ENCODE measurements around the gene DNASE2.
A peak's percentile ranks its signal among the peaks of the same experiment; 100 is the strongest.
"Not testable (repeated sequence)": the region's sequence is repeated elsewhere in the genome, so short reads cannot be mapped to it uniquely, and the experiment has no call there.

DNASE2 gene

GRCh38 chr19:12865746-12866415 lies 15.4 kb downstream of the DNASE2 start:
- DNase-seq (ENCODE audit: low read depth in 1 of 2, low spot score in 1 of 2): no peak

DNA sequence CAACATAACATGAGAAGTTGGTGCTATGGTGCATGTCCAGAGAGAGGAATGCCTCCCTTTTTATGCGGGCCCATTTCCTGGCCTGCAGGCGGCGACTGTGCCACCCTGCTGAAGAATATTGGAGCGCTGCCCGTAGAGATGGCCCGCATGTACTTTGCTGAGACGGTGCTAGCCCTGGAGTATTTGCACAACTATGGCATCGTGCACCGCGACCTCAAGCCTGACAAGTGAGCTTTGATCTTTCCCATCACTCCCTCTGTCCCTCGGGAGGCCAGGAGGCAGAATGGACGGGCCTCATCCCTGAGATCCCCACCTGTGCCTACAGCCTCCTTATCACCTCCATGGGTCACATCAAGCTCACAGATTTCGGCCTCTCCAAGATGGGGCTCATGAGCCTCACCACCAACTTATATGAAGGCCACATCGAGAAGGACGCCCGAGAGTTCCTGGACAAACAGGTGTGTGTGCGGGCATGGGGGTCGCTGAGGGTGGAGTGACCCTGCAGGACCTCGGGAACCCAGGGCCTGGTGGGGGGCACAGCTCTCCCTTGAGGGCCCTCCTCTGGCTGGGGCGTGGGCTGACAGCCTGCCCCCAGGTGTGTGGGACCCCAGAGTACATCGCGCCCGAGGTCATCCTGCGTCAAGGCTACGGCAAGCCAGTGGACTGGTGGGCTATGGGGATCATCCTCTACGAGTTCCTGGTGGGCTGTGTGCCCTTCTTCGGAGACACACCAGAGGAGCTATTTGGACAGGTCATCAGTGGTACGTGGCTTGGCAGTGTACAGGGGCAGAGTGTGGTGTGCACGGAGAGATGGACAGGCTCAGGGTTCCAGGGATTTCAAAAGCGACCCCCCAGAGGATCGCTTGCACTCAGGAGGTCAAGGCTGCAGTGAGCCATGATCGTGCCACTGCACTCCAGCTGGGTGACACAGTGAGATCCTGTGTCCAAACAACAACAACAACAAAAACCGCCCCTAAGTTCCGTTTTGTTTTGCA lies 16.2 kb downstream of the DNASE2 start:
- no peak for DNase-seq (ENCODE audit: low read depth in 1 of 2, low spot score in 1 of 2)

DNA sequence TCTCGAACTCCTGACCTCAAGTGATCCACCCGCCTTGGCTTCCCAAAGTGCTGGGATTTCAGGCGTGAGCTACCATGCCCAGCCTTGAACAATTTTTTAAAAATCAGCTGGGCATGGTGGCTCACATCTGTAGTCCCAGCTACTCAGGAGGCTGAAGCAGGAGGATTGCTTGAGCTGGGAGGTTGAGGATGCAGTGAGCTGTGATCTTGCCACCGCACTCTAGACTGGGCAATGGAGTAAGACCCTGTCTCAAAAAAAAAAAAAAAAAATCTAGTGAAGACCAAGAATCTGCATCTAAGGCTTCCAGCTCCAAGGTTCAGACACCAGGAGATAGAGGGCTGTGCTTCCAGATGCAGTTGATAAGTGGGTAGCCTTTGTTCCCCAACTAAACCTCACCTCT lies 17.1 kb downstream of the DNASE2 start:
- no peak for DNase-seq (ENCODE audit: low read depth in 1 of 2, low spot score in 1 of 2)

DNA sequence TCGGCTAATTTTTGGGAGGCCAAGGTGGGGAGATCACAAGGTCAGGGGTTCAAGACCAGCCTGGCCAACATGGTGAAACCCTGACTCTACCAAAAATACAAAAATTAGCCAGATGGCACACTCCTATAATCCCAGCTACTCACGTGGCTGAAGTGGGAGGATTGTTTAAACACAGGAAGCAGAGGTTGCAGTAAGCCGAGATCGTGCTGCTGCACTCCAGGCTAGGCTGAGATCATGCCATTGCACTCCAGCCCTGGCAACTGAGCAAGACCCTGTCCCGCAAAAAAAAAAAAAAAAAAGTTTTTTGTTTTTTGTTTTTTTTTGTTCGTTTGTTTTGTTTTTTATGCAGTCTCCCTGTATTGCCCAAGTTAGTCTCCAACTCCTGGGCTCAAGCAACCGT lies 21.7 kb downstream of the DNASE2 start:
- no peak for DNase-seq (ENCODE audit: low read depth in 1 of 2, low spot score in 1 of 2)

- DNase-seq (ENCODE audit: low read depth in 1 of 2, low spot score in 1 of 2): no peak
Observed at GRCh38 chr19:12858041-12858928, 23.0 kb downstream of the DNASE2 start.

DNA sequence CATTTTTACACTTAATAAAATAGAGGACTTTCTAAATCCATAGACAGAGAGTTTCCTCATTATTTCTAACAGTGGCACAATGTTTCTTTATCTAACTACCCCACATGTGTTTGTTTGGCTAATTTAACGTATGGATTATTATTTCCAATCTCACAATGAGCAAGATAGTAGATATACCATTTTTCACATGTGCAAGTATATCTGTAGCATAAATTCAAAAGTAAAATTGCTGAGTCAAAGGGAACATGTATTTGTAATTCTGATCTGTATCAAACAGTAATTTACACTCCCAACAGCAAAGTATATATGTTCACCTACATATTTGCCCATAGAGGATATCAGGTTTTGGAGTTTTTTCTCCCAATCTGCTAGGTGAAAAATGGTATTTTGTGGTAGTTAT lies 24.6 kb downstream of the DNASE2 start:
- DNase-seq (ENCODE audit: low read depth in 1 of 2, low spot score in 1 of 2): no peak

DNA sequence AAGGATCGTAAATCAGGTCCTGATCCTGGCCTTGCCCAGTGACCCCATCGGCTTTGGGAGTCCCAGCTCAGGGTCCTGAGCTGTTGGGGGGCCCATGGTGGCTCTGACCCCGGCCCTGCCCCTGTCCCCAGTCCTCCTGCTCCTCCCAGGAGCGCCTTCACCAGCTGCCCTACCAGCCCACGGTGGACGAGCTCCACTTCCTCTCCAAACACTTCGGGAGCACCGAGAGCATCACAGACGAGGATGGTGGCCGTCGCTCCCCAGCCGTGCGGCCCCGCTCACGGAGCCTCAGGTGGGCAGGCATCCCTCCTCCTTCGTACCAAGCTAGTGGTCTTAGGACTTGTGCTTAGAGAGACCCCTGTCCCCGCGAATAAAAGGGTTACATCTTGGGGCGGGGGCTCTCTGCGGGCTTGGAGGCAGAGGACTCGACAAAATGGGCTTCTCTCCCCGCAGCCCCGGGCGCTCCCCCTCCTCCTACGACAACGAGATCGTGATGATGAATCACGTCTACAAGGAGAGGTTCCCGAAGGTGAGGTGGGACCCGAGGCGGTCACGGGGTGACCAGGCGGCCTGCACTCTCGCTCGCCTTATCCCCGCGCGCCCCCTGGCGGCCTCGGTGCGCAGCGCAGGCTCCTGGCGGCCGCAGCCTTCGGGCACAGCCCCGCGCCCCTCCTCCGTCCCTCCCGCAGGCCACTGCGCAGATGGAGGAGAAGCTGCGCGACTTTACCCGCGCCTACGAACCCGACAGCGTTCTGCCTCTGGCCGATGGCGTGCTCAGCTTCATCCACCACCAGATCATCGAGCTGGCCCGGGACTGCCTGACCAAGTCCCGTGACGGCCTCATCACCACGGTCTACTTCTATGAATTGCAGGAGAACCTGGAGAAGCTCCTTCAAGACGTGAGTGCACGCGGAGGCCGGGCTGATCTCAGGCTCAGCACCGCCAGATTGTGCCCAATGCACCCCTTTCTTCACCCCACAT lies 33.8 kb downstream of the DNASE2 start:
- DNase-seq (ENCODE audit: low read depth in 1 of 2, low spot score in 1 of 2): peak; percentile 63 to 84

DNA sequence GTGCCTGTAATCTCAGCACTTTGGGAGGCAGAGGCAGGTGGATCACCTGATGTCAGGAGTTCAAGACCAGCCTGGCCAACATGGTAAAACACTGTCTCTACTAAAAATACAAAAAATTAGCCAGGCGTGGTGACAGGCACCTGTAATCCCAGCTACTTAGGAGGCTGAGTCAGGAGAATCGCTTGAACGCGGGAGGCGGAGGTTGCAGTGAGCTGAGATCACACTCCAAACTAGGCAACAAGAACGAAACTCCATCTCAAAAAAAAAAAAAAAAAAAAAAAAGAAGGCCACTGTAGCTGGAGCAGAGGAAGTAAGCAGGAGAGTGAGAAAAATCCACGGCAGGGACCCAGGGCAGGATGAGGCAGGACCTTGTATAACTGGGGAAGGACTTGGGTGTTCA lies 34.6 kb downstream of the DNASE2 start:
- not testable (repeated sequence) for DNase-seq (ENCODE audit: low read depth in 1 of 2, low spot score in 1 of 2)

DNA sequence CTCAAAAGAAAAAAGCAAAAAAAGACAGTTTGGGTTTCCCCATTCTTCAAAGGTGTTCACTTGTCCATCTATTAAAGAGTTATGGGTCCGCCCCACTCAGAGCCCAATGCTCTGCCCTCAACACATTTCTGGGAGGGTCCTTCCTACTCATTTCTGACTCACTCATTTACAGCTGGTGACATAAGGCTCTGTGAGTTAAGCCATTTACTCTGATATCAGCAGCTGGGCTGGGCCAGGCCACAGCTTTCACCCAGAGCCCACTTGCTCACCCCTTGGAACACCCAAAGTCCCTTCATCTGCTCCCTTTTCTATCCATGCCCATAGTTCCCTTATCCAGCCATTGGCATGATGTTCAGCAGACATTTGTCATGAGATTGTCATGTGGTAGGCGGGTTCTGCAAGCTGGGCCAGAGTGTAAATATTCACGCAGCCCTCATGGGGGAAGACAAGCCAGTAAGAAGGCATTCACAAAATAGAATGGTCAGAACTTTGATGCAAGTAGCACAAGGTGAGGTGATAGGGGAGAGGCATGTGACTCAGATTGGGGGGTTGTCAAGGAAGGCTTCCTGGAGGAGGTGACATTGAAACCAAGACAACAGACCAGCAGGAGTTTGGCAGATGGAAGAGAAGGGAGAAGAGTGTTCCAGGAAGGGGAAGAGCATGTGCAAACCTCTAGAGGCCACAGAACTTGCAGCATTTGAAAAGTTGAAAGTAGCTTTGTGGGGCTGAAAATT lies 37.1 kb downstream of the DNASE2 start:
- DNase-seq (ENCODE audit: low read depth in 1 of 2, low spot score in 1 of 2): no peak

GRCh38 chr19:12843328-12843727 lies 37.9 kb downstream of the DNASE2 start:
- no peak for DNase-seq (ENCODE audit: low read depth in 1 of 2, low spot score in 1 of 2)

GRCh38 chr19:12842511-12842910 lies 38.7 kb downstream of the DNASE2 start:
- DNase-seq (ENCODE audit: low read depth in 1 of 2, low spot score in 1 of 2): no peak

DNA sequence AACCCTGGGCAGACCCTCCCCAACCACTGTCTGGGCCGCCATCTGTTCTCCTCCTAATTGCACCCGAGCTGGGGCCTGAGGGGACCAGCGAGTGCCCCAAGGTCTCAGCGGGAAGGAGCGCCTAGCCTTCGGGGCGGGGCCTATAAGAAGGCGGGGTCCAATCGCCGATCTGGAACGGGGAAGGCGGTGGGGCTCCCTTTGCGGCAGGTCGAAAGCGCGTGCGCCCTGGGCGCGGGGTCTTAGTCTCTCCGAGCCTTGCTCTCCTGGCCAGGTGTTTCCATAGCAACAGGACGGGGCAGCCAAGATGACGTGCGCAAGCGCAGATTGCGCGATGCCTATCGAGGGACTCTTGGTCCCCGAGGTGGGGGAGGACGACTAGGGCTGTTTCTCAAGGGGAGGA lies 40.2 kb downstream of the DNASE2 start:
- no peak for DNase-seq (ENCODE audit: low read depth in 1 of 2, low spot score in 1 of 2)

GRCh38 chr19:12840091-12841079 lies 40.9 kb downstream of the DNASE2 start:
- DNase-seq (ENCODE audit: low read depth in 1 of 2, low spot score in 1 of 2): peak in 1 of 2 donors; percentile 23

DNA sequence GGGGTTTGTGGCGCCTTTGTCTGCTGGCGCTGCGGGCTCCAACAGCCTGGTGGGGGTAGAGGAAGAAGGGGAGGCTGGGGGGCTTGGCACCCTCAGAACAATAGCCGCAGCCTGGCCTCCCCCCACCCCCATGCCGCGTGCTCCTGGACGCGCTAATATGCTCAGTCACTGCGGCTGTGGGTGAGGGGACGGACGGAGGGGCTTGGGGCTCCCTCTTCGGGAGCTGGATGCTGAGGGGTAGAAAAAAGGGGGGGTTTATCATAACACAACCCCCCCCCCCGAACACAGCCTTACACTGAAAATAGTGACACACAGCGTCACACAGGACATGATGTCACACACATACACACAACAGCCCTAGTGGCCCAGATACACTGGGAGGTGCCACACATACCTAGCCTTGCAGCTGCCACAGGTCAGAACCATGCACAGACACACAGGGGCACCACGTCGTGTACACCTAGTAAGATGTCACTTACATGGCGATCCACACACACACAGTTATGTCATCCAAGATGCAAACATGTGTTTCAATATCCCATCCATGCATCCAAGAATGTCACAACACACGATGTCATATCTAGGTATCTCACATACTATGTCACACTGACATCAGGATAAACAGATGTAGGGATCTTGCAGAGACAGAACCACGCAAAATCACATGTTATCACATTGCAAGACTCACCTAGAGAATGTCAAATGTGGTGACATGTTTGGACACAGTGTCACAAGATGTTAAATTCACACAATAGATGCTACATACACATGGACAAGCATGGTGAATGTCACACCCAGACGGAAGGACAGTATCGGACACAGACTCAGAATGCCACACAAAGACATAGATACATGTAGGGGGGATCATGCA lies 42.1 kb downstream of the DNASE2 start:
- DNase-seq (ENCODE audit: low read depth in 1 of 2, low spot score in 1 of 2): no peak

GRCh38 chr19:12838182-12838885 lies 42.9 kb downstream of the DNASE2 start, which contains the start of gene MAST1:
MAST1 (plus strand) TSS chr19:12838515; CDS start chr19:12838573, 58 bp downstream.
- peak in 1 of 2 donors; percentile 49 for DNase-seq (ENCODE audit: low read depth in 1 of 2, low spot score in 1 of 2)

DNA sequence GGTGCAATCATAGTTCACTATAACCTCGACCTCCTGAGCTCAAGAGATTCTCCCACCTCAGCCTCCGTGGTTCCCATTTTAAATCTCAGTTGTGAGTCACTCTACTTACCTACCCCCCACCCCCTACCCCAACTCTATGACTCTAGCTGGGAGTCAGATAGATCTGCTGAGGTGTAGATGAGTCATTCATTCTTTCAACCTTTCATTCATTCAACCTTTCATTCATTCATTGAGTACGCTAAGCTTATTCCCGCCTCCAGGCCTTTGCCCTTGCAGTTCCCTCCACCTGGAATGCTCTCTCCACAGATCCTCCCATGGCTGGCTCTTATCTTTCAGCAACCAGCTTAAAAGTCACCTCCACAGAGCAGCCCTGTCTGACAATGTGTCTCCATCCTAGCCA lies 44.0 kb downstream of the DNASE2 start:
- DNase-seq (ENCODE audit: low read depth in 1 of 2, low spot score in 1 of 2): no peak

DNA sequence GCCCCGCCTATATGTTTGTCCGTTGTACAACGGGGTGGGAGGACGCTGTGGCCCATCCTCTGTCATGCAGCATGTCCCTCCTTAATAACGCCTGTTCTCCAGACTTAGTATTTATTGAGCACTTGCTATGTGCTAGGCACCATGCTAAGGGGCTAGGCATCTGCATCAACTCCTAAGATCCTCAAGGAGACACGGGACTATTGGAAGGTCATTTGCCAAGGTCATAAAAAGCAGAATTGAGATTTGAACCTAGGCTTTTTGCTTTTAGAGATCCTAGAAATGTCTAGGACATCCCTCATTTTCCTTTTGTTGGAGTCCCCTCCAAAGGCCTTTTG lies 44.8 kb downstream of the DNASE2 start:
- no peak for DNase-seq (ENCODE audit: low read depth in 1 of 2, low spot score in 1 of 2)
